HG03469 (cell line): ENCODE data around the gene JUNB.

Source experiments
- ATAC-seq: cut with Tn5 transposase; IDR thresholded peaks from one replicate; pipeline ENCODE4 v1.9.1; 2021; ENCODE audit warnings: mild to moderate bottlenecking, moderate library complexity, moderate number of reproducible peaks; ENCODE audit not compliant: unreplicated experiment

JUNB gene

DNA sequence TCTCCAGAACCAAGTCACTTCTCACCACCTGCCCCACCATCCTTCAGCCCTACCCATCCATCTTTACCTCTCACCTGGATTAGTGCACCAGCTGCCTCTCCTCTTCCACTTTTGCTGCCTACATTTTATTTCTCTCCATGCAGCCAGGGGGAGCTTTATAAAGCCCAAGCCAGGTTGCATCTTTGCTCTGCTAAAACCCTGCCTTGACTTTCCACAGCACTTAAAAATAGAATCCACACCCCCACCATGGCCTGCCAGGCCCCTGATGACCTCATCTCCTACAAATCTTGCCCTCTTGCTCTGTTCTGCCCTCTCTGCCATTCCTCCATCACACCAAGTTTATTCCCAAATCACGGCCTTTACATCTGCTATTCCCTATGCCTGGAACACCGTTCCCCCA lies 17.7 kb upstream of the JUNB start:
- no peak for ATAC-seq

DNA sequence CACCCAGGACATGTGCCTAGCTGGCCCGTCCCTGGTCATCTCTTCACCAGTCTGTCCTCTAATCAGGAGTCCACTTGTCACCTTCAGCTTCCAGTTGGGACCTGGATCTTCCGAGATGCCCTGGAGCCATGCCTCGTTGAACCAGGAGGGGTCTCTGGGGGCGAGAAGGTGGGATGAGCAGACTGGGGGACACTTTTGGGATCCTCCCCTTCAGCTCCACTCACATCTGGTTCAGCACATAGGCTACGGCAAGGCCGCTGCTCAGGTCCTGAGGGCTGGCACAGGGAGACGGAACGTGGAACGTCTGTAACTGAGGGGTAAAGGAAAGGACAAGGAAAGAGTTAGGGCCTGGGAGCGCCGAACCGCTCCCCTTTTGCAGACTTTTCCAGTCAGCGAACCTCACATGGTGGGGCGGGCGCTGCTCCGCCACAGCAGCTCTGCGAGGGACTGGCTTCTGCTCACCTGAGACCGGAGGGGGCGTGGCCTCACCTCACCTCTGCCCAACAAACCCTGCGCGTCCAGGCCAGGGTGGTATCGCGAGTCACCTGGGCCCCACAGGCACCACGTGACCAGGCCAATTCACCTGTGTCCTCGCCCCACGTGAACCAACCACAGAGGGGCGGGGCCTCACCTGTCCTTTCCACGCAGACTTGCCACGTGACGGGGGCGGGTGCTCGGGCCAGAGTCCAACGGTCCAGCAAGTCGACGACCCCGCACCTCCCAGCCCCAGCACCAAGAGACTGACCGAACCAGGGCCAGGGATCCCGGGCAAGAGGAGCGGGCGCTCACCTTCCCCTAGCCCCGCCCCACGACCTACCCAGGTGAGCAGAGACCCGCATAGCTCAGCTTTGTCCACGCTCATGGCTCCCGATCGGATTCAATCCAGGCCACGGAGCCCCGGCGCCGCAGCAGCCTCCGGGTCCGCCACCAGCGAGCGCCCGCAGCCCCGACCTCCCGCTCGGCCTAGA lies 16.4 kb upstream of the JUNB start, which contains the start of gene HOOK2:
TSS of gene HOOK2 (minus strand) at position 965 of the 968 bp plus-strand sequence. CDS start at position 862, 103 bp downstream.
- ATAC-seq, result no peak

DNA sequence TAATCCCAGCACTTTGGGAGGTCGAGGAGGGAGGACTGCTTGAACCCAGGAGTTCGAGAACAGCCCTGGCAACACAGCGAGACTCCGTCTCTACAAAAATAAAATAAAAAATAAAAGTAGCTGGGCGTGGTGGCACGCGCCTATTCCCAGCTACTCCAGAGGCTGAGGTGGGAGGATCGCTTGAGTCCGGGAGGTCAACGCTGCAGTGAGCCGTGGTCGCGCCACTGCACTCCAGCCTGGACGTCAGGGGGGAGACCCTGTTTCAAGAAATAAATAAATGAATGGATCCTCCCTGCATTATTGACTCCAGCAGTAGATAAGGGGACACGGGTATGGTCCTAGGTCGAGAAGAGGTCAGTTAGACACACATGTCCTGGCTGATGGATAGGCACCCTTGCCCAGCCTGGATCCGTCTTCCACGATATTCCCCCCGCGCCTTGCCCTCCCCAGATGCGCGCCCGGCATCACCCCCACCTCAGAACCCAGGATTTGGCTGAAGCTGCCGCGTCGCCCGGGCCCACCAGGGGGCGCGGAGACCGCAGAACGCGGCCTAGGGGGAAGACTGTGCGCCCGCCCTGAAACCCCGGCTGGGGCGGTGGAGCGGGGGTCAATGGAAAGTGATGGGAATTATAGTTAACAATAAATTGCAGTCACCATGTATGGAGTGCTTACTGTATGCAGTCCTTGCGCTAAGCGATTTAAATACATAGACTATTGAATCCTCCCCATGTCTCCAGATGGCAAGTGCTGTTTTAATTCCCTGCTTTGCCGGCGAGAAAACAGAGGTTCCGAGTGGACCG lies 13.9 kb upstream of the JUNB start:
- ATAC-seq, result no peak

DNA sequence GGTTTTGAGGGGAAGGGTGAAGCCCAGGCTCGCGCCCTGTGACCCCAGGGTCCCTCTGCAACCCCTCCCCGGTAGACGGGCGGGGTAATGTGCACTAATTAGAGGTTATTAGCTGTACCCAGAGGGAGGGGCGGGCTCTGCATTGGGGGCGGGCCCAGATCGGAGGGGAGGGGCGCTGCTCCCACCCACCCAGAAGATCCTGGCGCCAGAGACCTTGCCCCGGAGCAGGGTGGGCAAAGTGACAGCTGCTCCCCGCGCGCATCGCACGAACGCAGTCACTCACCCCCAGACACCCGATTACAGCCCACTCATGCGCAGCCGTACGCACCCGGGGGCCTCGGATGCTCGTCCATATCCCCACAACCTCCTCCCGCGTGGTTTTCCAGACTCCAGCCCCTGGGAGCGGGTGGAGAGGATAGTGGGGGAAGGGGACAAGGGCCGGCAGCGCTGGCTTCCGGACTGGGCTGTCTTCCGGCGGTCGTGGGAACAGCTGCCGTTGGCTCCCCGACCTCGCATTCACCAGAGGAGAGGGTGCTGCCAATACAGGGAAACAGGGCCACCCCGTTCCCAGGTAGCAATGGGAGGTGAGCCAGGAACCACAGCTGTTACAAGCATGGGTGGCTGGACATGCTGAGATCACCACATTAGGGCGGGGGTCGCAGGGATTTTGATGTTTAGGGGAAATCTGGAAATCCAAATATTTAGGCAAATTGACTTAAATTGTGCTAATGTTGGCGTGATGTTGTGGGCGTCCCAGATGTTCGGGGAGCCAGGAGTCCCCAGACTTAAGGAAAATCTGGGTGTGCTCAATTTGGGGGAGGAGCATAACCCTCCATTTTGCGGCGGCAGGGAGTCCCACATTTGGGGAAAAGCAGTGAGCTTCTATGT lies 13.0 kb upstream of the JUNB start:
- ATAC-seq, result no peak

GRCh38 chr19:12778905-12779161 lies 12.5 kb upstream of the JUNB start:
- no peak for ATAC-seq

GRCh38 chr19:12779162-12779993 lies 11.9 kb upstream of the JUNB start:
- no peak for ATAC-seq

DNA sequence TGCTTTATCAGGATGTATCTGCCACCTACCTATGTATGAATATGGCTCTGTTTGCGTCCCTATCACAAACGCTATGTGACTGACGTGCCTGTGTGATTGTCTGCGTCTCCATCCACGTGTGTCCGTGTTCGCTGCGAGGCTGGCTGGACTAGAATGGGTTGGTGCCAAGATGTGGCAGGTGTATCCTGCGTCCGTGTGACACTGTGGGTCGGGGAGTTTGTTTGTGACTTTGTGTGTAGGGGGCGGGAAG lies 9.2 kb upstream of the JUNB start:
- no peak for ATAC-seq

GRCh38 chr19:12782424-12783290 lies 8.6 kb upstream of the JUNB start:
- ATAC-seq, result no peak

- ATAC-seq, result no peak
These were observed 7.9 kb upstream of the JUNB start for GRCh38 chr19:12783291-12783848.

DNA sequence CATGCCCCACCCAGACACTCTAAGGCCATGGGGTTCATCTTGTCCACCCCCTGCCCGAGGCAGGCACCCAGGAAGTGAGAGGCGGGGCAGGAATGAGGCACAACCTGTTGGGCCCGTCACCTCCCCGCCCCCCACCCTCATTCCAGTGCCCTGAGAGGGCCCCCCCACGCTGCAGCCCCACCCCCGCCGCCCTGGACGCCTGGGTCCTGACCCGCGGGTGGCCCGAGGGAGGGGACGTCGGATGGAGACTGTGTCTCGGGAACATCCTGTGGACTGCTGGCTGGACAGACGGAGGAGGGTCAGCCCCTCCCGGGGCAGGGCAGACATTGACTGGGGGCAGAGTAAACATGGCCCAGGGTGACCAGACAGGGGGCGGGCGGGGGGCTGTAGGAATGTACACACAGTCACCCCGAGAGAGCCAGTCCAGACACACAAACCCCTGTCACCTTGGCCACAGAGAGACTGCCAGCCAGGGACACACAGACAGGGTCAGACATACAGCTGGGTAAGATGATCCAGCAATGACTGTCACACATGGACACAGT lies 7.4 kb upstream of the JUNB start:
- ATAC-seq, result no peak

GRCh38 chr19:12784394-12784870 lies 6.9 kb upstream of the JUNB start:
- no peak for ATAC-seq

DNA sequence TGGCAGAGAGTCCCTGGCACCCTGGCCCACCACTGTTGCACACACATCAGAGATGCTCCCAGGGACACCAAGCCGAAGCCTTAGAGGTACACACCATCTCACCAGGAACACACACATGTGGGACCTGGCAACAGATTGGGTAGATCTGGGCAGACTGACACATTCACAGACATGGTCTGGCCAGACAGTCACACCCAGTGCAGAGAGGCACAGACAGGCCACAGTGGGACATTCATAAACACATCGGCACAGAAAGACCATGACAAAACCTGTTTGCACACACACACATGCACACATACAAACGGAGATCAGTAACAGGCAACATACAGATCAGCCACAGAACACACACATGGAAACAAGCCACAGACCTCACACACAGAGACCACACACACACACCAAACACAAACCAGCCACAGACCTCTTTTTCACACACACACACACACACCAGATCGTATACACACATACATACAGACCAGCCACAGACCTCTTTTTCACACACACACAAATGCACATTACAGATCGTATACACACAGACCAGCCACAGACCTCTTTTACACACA lies 6.3 kb upstream of the JUNB start:
- no peak for ATAC-seq

- no peak for ATAC-seq
These were observed 5.8 kb upstream of the JUNB start for GRCh38 chr19:12785431-12786031.

- ATAC-seq, result no peak
These were observed 5.0 kb upstream of the JUNB start for GRCh38 chr19:12786141-12786870.

GRCh38 chr19:12786952-12787351 lies 4.3 kb upstream of the JUNB start:
- no peak for ATAC-seq

- ATAC-seq, result no peak
These were observed 3.8 kb upstream of the JUNB start for GRCh38 chr19:12787458-12787857.

DNA sequence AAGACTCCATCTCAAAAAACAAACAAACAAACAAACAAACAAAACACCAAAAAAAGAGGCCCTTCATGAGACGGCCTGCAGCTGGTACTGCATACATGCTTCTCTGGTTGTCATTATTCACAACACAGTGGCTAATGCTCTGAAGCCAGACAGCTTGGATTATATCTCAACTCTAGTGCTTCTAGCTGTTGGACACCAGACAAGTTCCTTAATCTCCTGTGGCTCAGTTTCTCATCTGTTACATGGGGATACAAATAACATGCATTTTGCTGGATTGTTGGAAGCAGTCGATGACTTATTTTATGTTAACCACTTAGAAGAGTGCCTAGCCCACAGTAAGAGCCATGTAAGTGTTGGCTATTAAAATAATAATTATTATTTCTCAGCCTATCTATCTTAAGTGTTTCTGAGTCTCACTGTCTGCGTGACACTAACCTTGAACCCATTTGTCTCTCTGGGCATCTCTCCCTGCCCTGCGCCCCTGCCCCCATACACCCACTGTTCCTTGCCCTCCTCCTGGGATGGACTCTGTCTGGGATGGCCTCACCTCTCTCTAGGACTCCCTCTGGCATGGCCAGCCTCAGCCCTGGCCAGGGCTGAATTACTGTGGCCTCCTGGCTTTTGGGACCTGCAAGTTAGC lies 3.1 kb upstream of the JUNB start:
- ATAC-seq, result no peak
